ENCODE results near the gene SP6. TPM values are rescaled to one million over a fixed set of nuclear protein-coding genes. Genes with fewer than 3 reads are reported as not detected.

Gene SP6
- total RNA-seq, 4 donors from 2014 or later, result 0.56 to 5.9 (median 0.96) TPM

DNA sequence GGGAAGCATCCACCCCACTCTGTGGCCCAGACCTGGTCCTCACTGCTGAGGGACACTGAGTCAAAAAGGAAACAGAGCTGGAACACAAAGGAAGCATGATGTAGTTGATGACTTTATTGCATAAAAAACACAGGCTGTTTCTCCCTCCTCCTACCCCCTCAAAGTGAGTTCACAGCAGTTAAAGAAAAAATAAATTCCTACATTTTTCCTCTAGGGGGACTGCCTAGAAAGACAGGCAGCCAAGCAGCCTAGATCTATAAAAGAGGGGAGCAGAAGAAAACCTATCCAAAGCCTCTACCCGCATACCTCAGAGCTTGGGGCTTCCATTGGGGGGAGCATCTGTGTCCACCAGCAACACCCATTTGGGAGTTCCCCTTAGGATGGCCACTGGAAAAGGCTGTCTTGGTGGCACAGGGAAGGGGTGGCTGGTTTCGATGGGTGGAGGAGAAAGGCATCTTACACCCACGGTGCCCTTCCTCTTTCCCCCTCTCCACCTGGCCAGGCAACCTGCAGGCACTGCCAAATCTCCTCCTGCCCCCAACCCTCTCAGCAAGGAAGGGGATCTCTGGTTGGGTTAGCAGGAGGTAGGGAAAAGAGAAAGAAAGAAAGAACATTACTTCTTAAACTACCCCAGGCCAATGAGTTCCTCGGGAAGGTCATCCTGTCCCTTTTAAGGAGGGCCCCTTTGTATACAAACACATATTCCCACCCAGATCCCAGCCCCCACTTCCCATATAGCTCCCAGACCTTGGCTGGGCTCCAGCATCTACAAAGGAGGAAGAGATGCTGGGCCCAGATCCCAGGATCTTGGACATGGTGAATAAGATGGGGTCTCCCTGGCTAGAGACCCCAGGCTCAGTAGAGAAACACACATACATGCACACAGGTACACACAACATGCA is 5.9 kb downstream of the SP6 start:
- no peak for DNase-seq
- Histone ChIP-seq H3K27ac (no peak overlapping the region), H3K27me3 (peaks cover 22% of the 10 kb centered on the region), H3K36me3 (no peaks in the 10 kb centered on the region), H3K9me3 (no peaks in the 10 kb centered on the region), H3K4me3 (replicated peaks in 1 of 3) (no peak overlapping the region), H3K4me1 (peaks cover 3 to 33% of the 10 kb centered on the region in 2 donors)
- WGBS, 2 donors, result 48 to 67% methylated on average over 2 to 4 of the region's 4 CpGs
- no peak for TF ChIP-seq POLR2A (IDR thresholded peaks at IDR 0.05)
- TF ChIP-seq, protein P1, sequence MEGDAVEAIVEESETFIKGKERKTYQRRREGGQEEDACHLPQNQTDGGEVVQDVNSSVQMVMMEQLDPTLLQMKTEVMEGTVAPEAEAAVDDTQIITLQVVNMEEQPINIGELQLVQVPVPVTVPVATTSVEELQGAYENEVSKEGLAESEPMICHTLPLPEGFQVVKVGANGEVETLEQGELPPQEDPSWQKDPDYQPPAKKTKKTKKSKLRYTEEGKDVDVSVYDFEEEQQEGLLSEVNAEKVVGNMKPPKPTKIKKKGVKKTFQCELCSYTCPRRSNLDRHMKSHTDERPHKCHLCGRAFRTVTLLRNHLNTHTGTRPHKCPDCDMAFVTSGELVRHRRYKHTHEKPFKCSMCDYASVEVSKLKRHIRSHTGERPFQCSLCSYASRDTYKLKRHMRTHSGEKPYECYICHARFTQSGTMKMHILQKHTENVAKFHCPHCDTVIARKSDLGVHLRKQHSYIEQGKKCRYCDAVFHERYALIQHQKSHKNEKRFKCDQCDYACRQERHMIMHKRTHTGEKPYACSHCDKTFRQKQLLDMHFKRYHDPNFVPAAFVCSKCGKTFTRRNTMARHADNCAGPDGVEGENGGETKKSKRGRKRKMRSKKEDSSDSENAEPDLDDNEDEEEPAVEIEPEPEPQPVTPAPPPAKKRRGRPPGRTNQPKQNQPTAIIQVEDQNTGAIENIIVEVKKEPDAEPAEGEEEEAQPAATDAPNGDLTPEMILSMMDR (IDR thresholded peaks at IDR 0.05), result peak in 1 of 6 experiments; percentile 6
- intact Hi-C loops (cut with DNase I), result loop anchor here (5.0 kb wide), 1 partner anchor 172 kb away; no protein-coding TSS in a partner anchor

- intact Hi-C loops (cut with DNase I), result no loop called here
- Histone ChIP-seq H3K9me3 (no peaks in the 10 kb centered on the region), H3K36me3 (no peaks in the 10 kb centered on the region), H3K4me1 (peaks cover 11 to 40% of the 10 kb centered on the region in 2 donors), H3K27me3 (peaks cover 22% of the 10 kb centered on the region), H3K27ac (no peak overlapping the region), H3K4me3 (replicated peaks in 1 of 3) (no peak overlapping the region)
- 78 to 81% methylated on average over 5 of the region's 5 CpGs for WGBS, 2 donors
- TF ChIP-seq, protein P1 (IDR thresholded peaks at IDR 0.05), result no peak
- TF ChIP-seq POLR2A (IDR thresholded peaks at IDR 0.05), result no peak
- no peak for DNase-seq
Measured at GRCh38 chr17:47844227-47844626, 6.7 kb downstream of the SP6 start.

- intact Hi-C loops (cut with DNase I), result no loop called here
- peaks cover 11 to 40% of the 10 kb centered on the region in 2 donors for H3K4me1 ChIP-seq
Measured at GRCh38 chr17:47843391-47843730, 7.6 kb downstream of the SP6 start.

DNA sequence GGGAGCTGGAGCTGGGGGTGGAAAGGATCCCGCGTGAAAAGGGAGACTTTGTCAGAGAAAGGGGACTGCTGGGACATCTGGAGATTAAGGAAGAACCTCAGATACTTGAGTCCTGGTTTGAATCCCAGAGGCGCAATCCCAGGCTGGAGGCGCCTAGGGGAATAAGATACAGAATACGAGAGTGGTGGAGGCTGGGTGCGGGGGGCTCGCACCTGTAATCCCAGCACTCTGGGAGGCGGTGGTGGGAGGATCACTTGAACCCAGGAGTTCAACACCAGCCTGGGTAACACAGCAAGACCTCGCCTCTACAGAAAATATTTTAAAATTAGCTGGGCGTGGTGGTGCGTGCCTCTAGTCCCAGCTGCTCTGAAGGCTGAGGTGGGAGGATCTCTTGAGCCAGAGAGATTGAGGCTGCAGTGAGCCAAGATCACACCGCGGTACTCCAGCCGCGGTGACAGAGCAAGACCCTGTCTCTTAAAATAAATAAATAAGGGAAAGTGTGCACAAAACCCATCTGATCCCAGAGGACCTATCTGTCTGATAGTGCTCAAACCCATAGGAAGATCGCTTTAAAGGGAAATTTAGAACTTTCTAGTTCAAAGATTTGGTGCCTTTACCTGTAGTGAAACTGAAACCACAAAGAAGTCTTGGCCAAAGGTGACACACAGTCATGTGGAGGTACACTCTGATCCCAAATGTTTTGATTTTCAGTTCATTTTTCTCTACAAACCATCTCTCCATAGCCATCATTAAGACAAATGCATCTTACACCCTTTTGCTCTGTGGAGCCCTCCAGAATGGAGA is 9.3 kb downstream of the SP6 start:
- Histone ChIP-seq H3K4me1 (peaks cover 11 to 26% of the 10 kb centered on the region in 2 donors), H3K9me3 (no peaks in the 10 kb centered on the region), H3K4me3 (replicated peaks in 1 of 3) (peak overlapping the region in 1 of 3 donors; percentile 77), H3K27me3 (peaks cover 5% of the 10 kb centered on the region), H3K27ac (peak overlapping the region; percentile 34 to 63 (median 62)), H3K36me3 (peaks cover 6 to 8% of the 10 kb centered on the region in 2 donors)
- no peak for DNase-seq
- TF ChIP-seq POLR2A (IDR thresholded peaks at IDR 0.05), result no peak
- TF ChIP-seq, protein P1 (IDR thresholded peaks at IDR 0.05), result no peak
- intact Hi-C loops (cut with DNase I), result loop anchor here (2.0 kb wide), 1 partner anchor 47 kb away; no protein-coding TSS in a partner anchor
- WGBS, 2 donors, result 66 to 70% methylated on average over 16 of the region's 16 CpGs

More at GRCh38 chr17:47843391-47843730, 7.6 kb downstream of the SP6 start:
- H3K4me3 ChIP-seq (replicated peaks in 1 of 3), result no peak overlapping the region
- H3K27me3 ChIP-seq, result peaks cover 18% of the 10 kb centered on the region
- peaks cover 3 to 5% of the 10 kb centered on the region in 2 donors for H3K36me3 ChIP-seq
- no peak for DNase-seq
- no peaks in the 10 kb centered on the region for H3K9me3 ChIP-seq
- TF ChIP-seq, protein P1 (IDR thresholded peaks at IDR 0.05), result peak in 1 of 6 experiments; percentile 5
- no peak for TF ChIP-seq POLR2A (IDR thresholded peaks at IDR 0.05)
- WGBS, 2 donors, result 25 to 26% methylated on average over 6 of the region's 6 CpGs
- H3K27ac ChIP-seq, result no peak overlapping the region

Measured in thyroid gland (tissue), 4 donors.